GM18519 (cell line): ENCODE results near the gene NRIP2.
A peak's percentile ranks its signal among the peaks of the same experiment; 100 is the strongest.

Experiments
- ATAC-seq: cut with Tn5 transposase; IDR thresholded peaks from one replicate; pipeline ENCODE4 v1.9.1; 2021; ENCODE audit warnings: mild to moderate bottlenecking, moderate library complexity; ENCODE audit not compliant: unreplicated experiment, low FRiP score

NRIP2 gene

GRCh38 chr12:2812290-2813213 is 22.3 kb downstream of the NRIP2 start, which contains the start of gene ITFG2:
ITFG2 (plus strand) TSS chr12:2812668; CDS start chr12:2812761, 93 bp downstream.
- ATAC-seq: peak; percentile 86

- ATAC-seq: no peak
Measured at GRCh38 chr12:2811801-2812200, 23.0 kb downstream of the NRIP2 start.

GRCh38 chr12:2806700-2807099 is 28.1 kb downstream of the NRIP2 start:
- no peak for ATAC-seq

- ATAC-seq: no peak
Measured at GRCh38 chr12:2805143-2805520, 29.7 kb downstream of the NRIP2 start.

- no peak for ATAC-seq
Measured at GRCh38 chr12:2804393-2805142, 30.3 kb downstream of the NRIP2 start.

- ATAC-seq: no peak
Measured at GRCh38 chr12:2803635-2804392, 31.0 kb downstream of the NRIP2 start.

- no peak for ATAC-seq
Measured at GRCh38 chr12:2801044-2801783, 33.6 kb downstream of the NRIP2 start.

GRCh38 chr12:2800046-2800570 is 34.7 kb downstream of the NRIP2 start:
- no peak for ATAC-seq

GRCh38 chr12:2797721-2798418 is 37.0 kb downstream of the NRIP2 start:
- ATAC-seq: no peak

GRCh38 chr12:2796187-2796666 is 38.6 kb downstream of the NRIP2 start:
- ATAC-seq: no peak

GRCh38 chr12:2795291-2796186 is 39.3 kb downstream of the NRIP2 start:
- peak; percentile 33 for ATAC-seq

GRCh38 chr12:2794736-2795289 is 40.0 kb downstream of the NRIP2 start, which contains the start of gene FKBP4:
FKBP4 (plus strand) TSS chr12:2794970; CDS start chr12:2795140, 170 bp downstream.
- peak; percentile 47 for ATAC-seq

- no peak for ATAC-seq
Measured at GRCh38 chr12:2794191-2794735, 40.6 kb downstream of the NRIP2 start.

- ATAC-seq: no peak
Measured at GRCh38 chr12:2793561-2793960, 41.3 kb downstream of the NRIP2 start.

GRCh38 chr12:2792671-2793500 is 41.9 kb downstream of the NRIP2 start:
- ATAC-seq: no peak

GRCh38 chr12:2791089-2791488 is 43.7 kb downstream of the NRIP2 start:
- ATAC-seq: no peak

GRCh38 chr12:2785017-2785416 is 49.8 kb downstream of the NRIP2 start:
- ATAC-seq: no peak
